Activated CD4-positive, alpha-beta T cell treated with anti-CD3 and anti-CD28 coated beads, Interleukin-2, amount 10 ng/mL, durations not matched to agents 24 days and 14 days (primary cell): ENCODE measurements around the gene FAM32A. TPM values are rescaled to one million over a fixed set of nuclear protein-coding genes. Genes with fewer than 3 reads are reported as not detected.
"Not testable (repeated sequence)": the region's sequence is repeated elsewhere in the genome, so short reads cannot be mapped to it uniquely, and the experiment has no call there.

Experiments
- DNase-seq: peaks from one replicate; pipeline ENCODE4 v3.0.0; 2022
- H3K27ac Mint-ChIP-seq: one replicate; pipeline ENCODE4 v1.8.0; 2022; ENCODE audit warnings: mild to moderate bottlenecking, mixed read lengths
- H3K27me3 Mint-ChIP-seq: one replicate; pipeline ENCODE4 v1.8.0; 2022; ENCODE audit warnings: mixed read lengths
- H3K36me3 Mint-ChIP-seq: one replicate; pipeline ENCODE4 v1.8.0; 2022; ENCODE audit warnings: low read depth, mild to moderate bottlenecking, mixed read lengths
- H3K4me1 Mint-ChIP-seq: one replicate; pipeline ENCODE4 v1.8.0; 2021; ENCODE audit warnings: mixed read lengths
- H3K4me3 Mint-ChIP-seq: one replicate; pipeline ENCODE4 v1.8.0; 2022; ENCODE audit warnings: mild to moderate bottlenecking, moderate library complexity, mixed read lengths
- H3K9me3 Mint-ChIP-seq: one replicate; pipeline ENCODE4 v1.8.0; 2021; ENCODE audit warnings: mixed read lengths
- intact Hi-C: fragments of 100-400 bp; cut with micrococcal nuclease; formaldehyde crosslinking; loops from one replicate; pipeline ENCODE4 v1.15.1; 2023
- total RNA-seq: library from RNA; stranded (reverse); gene quantifications from 2 replicates; pipeline ENCODE4 v1.2.3, GENCODE V29; 2022

Gene FAM32A
- total RNA-seq, 1 donor from 2014 or later: 59.2 TPM

GRCh38 chr19:16155128-16155527 lies 30.1 kb upstream of the FAM32A start:
- Mint-ChIP-seq H3K27me3 (no peaks in the 10 kb centered on the region), H3K36me3 (peaks cover 67% of the 10 kb centered on the region), H3K4me3 (no peak overlapping the region), H3K27ac (no peak overlapping the region), H3K9me3 (no peaks in the 10 kb centered on the region), H3K4me1 (peaks cover 11% of the 10 kb centered on the region)
- intact Hi-C loops: no loop called here
- DNase-seq: no peak

GRCh38 chr19:16156904-16157303 lies 28.3 kb upstream of the FAM32A start:
- no peak overlapping the region for H3K4me3 Mint-ChIP-seq
- no peak for DNase-seq
- no peak overlapping the region for H3K27ac Mint-ChIP-seq
- H3K36me3 Mint-ChIP-seq: peaks cover 58% of the 10 kb centered on the region
- intact Hi-C loops: no loop called here
- H3K27me3 Mint-ChIP-seq: no peaks in the 10 kb centered on the region
- H3K9me3 Mint-ChIP-seq: no peaks in the 10 kb centered on the region
- H3K4me1 Mint-ChIP-seq: peaks cover 27% of the 10 kb centered on the region

GRCh38 chr19:16157601-16158000 lies 27.6 kb upstream of the FAM32A start:
- no peak for DNase-seq
- Mint-ChIP-seq H3K4me3 (no peak overlapping the region), H3K27ac (no peak overlapping the region), H3K36me3 (peaks cover 55% of the 10 kb centered on the region), H3K9me3 (no peaks in the 10 kb centered on the region), H3K27me3 (no peaks in the 10 kb centered on the region), H3K4me1 (peaks cover 28% of the 10 kb centered on the region)
- intact Hi-C loops: no loop called here

GRCh38 chr19:16159655-16160054 lies 25.6 kb upstream of the FAM32A start:
- intact Hi-C loops: loop anchor here (2.0 kb wide), 4 partner anchors 17 to 81 kb away; partner anchors contain the start of genes FAM32A, HSH2D and RAB8A
- H3K9me3 Mint-ChIP-seq: no peaks in the 10 kb centered on the region
- no peaks in the 10 kb centered on the region for H3K27me3 Mint-ChIP-seq
- peaks cover 35% of the 10 kb centered on the region for H3K36me3 Mint-ChIP-seq
- H3K4me3 Mint-ChIP-seq: no peak overlapping the region
- peaks cover 21% of the 10 kb centered on the region for H3K4me1 Mint-ChIP-seq
- no peak for DNase-seq
- no peak overlapping the region for H3K27ac Mint-ChIP-seq

DNA sequence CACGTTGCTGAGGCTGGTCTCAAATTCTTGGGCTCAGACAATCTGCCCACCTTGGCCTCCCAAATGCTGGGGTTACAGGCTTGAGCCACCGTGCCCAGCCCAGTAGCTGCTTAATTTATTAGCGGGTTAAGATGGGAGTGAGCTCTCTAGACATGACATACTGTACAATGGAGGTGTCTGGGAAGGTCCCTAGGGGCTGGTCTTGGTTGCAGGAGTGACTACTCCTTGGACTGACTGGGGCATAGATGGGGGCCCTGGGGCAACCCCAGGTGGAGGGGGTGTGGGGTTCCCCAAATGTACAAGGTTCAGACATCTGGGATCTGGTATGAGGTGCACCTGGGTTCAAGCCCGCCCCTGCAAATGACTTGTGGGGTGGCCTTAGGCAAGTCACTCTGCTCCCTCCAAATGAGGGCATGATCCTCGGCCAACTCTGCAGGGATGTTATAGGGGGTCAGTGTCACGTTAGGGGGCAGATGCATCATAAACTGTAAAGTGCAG lies 24.7 kb upstream of the FAM32A start:
- H3K36me3 Mint-ChIP-seq: peaks cover 27% of the 10 kb centered on the region
- H3K4me3 Mint-ChIP-seq: peak overlapping the region; percentile 68
- no peaks in the 10 kb centered on the region for H3K27me3 Mint-ChIP-seq
- H3K9me3 Mint-ChIP-seq: no peaks in the 10 kb centered on the region
- DNase-seq: no peak
- H3K27ac Mint-ChIP-seq: peak overlapping the region; percentile 86
- peaks cover 17% of the 10 kb centered on the region for H3K4me1 Mint-ChIP-seq
- intact Hi-C loops: loop anchor here (2.0 kb wide), 4 partner anchors 18 to 82 kb away; partner anchors contain the start of genes FAM32A, HSH2D and RAB8A

DNA sequence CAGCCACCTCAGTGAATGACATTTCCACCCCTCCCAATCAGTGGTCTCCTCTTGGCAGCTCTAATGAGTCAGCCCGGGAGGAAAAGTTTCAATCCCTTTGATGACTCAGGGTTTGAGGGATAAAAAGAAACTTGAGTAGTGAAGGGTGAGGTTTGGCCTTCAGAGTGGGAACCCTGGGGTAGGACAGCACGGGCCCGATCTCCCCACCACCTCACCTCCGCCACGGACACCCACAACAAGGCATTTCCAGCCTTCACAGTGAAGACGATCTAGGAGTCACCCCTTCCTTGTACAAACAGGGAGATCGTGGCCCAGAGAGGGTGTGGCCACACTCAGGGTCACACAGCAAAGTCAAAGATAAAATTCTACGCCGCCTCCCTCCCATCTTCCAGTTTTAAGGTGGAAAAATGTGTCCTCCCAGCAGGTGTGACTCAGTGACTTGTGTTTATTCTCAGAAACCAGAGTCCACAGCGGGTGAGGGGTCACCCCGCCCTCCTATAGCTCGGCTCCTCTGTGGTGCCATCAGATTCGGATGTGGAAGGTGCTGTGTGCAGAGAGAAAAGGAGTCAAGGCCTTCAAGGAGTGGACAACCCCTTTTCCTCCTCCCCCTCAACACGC lies 24.2 kb upstream of the FAM32A start:
- Mint-ChIP-seq H3K4me1 (peaks cover 17% of the 10 kb centered on the region), H3K4me3 (peak overlapping the region; percentile 68), H3K36me3 (peaks cover 23% of the 10 kb centered on the region), H3K27me3 (no peaks in the 10 kb centered on the region), H3K27ac (peak overlapping the region; percentile 86), H3K9me3 (no peaks in the 10 kb centered on the region)
- intact Hi-C loops: loop anchor here (1.0 to 2.0 kb wide), 5 partner anchors 18 to 82 kb away; partner anchors contain the start of genes FAM32A, HSH2D and RAB8A
- peak; percentile 68 for DNase-seq

- intact Hi-C loops: loop anchor here (1.0 to 2.0 kb wide), 5 partner anchors 19 to 83 kb away; partner anchors contain the start of genes FAM32A, HSH2D and RAB8A
- no peak for DNase-seq
- peak overlapping the region; percentile 66 for H3K27ac Mint-ChIP-seq
- H3K27me3 Mint-ChIP-seq: no peaks in the 10 kb centered on the region
- H3K4me1 Mint-ChIP-seq: peaks cover 17% of the 10 kb centered on the region
- peaks cover 16% of the 10 kb centered on the region for H3K36me3 Mint-ChIP-seq
- H3K4me3 Mint-ChIP-seq: no peak overlapping the region
- no peaks in the 10 kb centered on the region for H3K9me3 Mint-ChIP-seq
Measured at GRCh38 chr19:16161840-16162239, 23.4 kb upstream of the FAM32A start.

DNA sequence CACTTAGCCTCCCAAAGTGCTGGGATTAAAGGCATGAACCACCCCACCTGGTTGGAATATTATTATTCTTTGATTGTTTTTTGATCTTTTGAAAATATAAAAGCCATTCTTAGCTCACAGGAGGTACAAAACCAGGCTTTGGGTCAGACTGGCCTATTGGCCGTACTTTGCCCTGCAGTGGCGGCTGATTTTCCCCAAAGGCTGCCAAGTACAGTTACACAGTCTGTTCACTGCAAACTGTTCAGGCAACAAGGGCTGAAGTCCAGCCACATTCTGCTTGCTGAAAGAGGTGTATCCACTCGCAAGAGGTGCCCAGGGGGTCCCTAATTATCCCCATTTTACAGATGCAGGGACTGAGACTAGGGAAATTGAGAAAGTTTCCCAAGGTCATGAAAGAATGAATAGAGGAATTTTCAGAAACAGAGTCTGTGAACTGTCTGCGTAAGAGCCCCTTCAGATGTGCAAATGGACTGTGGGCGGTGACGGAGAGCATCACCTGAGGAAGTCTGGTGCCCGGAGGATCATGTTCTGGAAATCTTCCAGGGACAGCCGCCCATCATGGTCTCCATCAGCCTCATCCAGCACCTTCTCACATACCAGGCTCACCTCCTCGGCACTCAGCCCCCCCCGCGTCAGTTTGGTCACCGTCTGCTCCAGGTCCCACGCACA lies 20.9 kb upstream of the FAM32A start:
- no peak overlapping the region for H3K4me3 Mint-ChIP-seq
- H3K9me3 Mint-ChIP-seq: no peaks in the 10 kb centered on the region
- H3K4me1 Mint-ChIP-seq: peaks cover 24% of the 10 kb centered on the region
- no peaks in the 10 kb centered on the region for H3K36me3 Mint-ChIP-seq
- no peaks in the 10 kb centered on the region for H3K27me3 Mint-ChIP-seq
- intact Hi-C loops: no loop called here
- H3K27ac Mint-ChIP-seq: no peak overlapping the region
- no peak for DNase-seq

GRCh38 chr19:16166417-16166816 lies 18.8 kb upstream of the FAM32A start:
- Mint-ChIP-seq H3K9me3 (no peaks in the 10 kb centered on the region), H3K27me3 (no peaks in the 10 kb centered on the region), H3K36me3 (no peaks in the 10 kb centered on the region), H3K27ac (no peak overlapping the region), H3K4me3 (no peak overlapping the region), H3K4me1 (peaks cover 12% of the 10 kb centered on the region)
- DNase-seq: no peak
- intact Hi-C loops: no loop called here

GRCh38 chr19:16167055-16167454 lies 18.2 kb upstream of the FAM32A start:
- DNase-seq: no peak
- peaks cover 7% of the 10 kb centered on the region for H3K4me1 Mint-ChIP-seq
- no peak overlapping the region for H3K27ac Mint-ChIP-seq
- intact Hi-C loops: no loop called here
- no peak overlapping the region for H3K4me3 Mint-ChIP-seq
- no peaks in the 10 kb centered on the region for H3K27me3 Mint-ChIP-seq
- no peaks in the 10 kb centered on the region for H3K36me3 Mint-ChIP-seq
- H3K9me3 Mint-ChIP-seq: no peaks in the 10 kb centered on the region

DNA sequence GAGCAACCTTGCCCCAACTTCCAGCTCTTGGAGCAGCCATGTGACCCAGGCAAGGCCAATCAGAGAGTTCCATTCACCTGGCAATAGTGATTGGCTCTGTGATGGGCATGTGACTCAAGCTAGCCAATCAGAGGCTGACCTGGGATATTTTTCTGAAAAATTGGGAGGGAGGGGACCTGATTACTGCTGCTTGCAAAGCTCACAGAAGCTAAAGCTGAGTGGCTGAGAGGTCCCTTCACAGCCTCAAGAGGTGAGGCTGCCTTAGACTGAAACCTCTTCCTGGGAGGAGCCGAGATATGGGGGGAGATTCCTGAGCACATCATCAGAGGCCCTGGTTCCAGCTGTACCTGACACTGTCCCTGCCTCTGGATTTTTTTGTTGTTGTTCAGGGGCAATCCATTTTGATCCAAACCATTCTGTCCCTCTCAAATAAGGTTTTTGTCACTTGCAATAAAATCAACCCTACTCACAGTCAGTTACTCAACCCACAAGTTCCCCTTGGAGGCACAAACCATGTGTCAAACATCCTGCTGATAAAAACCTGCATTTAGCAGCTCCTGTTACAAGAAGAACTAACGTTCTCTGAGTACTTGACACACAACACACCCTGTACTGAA lies 16.6 kb upstream of the FAM32A start:
- intact Hi-C loops: no loop called here
- peaks cover 4% of the 10 kb centered on the region for H3K27me3 Mint-ChIP-seq
- H3K9me3 Mint-ChIP-seq: no peaks in the 10 kb centered on the region
- H3K4me1 Mint-ChIP-seq: peaks cover 15% of the 10 kb centered on the region
- H3K27ac Mint-ChIP-seq: peak overlapping the region; percentile 60
- no peak for DNase-seq
- no peak overlapping the region for H3K4me3 Mint-ChIP-seq
- H3K36me3 Mint-ChIP-seq: no peaks in the 10 kb centered on the region

- intact Hi-C loops: no loop called here
- H3K9me3 Mint-ChIP-seq: no peaks in the 10 kb centered on the region
- peaks cover 15% of the 10 kb centered on the region for H3K4me1 Mint-ChIP-seq
- no peak for DNase-seq
- H3K27me3 Mint-ChIP-seq: peaks cover 4% of the 10 kb centered on the region
- no peaks in the 10 kb centered on the region for H3K36me3 Mint-ChIP-seq
- no peak overlapping the region for H3K27ac Mint-ChIP-seq
- H3K4me3 Mint-ChIP-seq: no peak overlapping the region
Measured at GRCh38 chr19:16170134-16170533, 15.1 kb upstream of the FAM32A start.

- Mint-ChIP-seq H3K4me3 (no peak overlapping the region), H3K36me3 (no peaks in the 10 kb centered on the region), H3K4me1 (peaks cover 10% of the 10 kb centered on the region), H3K9me3 (no peaks in the 10 kb centered on the region), H3K27me3 (peaks cover 8% of the 10 kb centered on the region), H3K27ac (no peak overlapping the region)
- no peak for DNase-seq
- intact Hi-C loops: no loop called here
Measured at GRCh38 chr19:16175954-16176353, 9.3 kb upstream of the FAM32A start.

DNA sequence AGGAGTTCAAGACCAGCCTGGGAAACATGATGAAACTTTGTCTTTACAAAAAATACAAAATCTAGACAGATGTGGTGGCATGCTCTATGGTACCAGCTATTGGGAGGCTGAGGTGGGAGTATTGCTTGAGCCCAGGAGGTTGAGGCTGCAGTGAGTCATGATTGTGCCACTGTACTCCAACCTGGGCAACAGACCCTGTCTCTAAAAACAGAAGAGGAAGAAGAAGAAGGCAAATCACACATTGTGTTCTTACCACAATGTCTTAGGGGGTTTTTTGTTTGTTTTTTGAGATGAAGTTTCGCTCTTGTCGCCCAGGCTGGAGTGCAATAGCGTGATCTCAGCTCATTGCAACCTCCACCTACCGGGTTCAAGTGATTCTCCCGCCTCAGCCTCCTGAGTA lies 6.3 kb upstream of the FAM32A start:
- DNase-seq, H3K4me1 Mint-ChIP-seq, H3K9me3 Mint-ChIP-seq, intact Hi-C loops, H3K4me3 Mint-ChIP-seq, H3K27ac Mint-ChIP-seq, H3K27me3 Mint-ChIP-seq, H3K36me3 Mint-ChIP-seq: not testable (repeated sequence)
